GM13977 (cell line): Measurements from ENCODE around the gene F12.
A peak's percentile ranks its signal among the peaks of the same experiment; 100 is the strongest.

Experiments used
- DNase-seq: peaks from one replicate; pipeline ENCODE4 v3.0.0; 2012; ENCODE audit warnings: low spot score
- in situ Hi-C: fragments of 300-500 bp; cut with MboI; formaldehyde crosslinking; loops from one replicate; pipeline ENCODE4 v1.12.0; 2022; ENCODE audit warnings: low sequenced_read_pairs, low pct_unique_long_range_greater_than_20kb, mixed read lengths, inconsistent platforms; ENCODE audit not compliant: unreplicated experiment
- TF ChIP-seq, protein P1 (sequence below): IDR thresholded peaks from 2 replicates; pipeline ENCODE4 v1.5.1; 2012; ENCODE audit warnings: mild to moderate bottlenecking, control low read depth; ENCODE audit not compliant: insufficient read depth; ENCODE audit errors: extremely low read depth, missing control alignments

The F12 gene

GRCh38 chr5:177368869-177369644, 40.3 kb downstream of the F12 start:
- DNase-seq = peak; percentile 77
- in situ Hi-C loops = no loop called here
- TF ChIP-seq, protein P1, sequence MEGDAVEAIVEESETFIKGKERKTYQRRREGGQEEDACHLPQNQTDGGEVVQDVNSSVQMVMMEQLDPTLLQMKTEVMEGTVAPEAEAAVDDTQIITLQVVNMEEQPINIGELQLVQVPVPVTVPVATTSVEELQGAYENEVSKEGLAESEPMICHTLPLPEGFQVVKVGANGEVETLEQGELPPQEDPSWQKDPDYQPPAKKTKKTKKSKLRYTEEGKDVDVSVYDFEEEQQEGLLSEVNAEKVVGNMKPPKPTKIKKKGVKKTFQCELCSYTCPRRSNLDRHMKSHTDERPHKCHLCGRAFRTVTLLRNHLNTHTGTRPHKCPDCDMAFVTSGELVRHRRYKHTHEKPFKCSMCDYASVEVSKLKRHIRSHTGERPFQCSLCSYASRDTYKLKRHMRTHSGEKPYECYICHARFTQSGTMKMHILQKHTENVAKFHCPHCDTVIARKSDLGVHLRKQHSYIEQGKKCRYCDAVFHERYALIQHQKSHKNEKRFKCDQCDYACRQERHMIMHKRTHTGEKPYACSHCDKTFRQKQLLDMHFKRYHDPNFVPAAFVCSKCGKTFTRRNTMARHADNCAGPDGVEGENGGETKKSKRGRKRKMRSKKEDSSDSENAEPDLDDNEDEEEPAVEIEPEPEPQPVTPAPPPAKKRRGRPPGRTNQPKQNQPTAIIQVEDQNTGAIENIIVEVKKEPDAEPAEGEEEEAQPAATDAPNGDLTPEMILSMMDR = peak; percentile 74

DNA sequence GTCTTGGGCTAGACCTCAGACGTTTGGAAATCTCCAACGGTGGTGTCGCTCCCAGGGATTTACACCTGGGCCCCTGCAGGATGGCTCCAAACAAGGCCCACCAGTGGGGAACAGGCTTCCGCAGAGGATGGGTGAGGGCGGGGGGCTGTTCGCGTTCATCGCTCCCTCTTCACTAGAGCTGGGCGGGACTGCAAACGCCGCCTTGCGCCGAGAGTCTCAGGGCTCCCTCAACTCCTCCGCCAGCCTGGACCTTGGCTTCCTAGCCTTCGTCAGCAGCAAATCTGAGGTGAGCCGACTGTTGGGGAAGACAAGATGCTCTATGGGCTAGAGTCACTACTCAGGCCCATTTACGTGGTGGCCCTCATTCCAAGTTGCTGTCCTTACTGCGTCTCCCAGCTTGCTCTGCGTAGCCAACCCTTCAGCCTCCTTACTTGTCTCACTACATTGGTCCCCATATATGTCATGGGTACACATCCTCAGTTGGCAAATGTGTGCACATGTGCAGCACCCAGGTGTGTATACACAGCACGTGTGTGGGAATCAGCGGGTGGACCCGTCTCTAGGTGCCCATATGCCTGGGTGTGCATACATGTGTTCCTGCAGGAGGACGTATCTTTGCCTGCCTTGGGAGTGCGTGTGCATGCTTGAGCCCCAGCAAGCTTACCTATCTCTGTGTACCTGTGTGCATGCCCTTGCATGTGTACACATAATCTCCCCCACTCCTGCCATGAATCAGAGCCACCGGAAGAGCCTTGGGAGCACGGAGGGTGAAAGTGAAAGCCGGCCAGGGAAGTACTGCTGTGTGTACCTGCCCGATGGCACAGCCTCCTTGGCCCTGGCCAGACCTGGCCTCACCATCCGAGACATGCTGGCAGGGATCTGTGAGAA, 41.1 kb downstream of the F12 start:
- TF ChIP-seq, protein P1 = no peak
- in situ Hi-C loops = no loop called here
- no peak for DNase-seq

DNA sequence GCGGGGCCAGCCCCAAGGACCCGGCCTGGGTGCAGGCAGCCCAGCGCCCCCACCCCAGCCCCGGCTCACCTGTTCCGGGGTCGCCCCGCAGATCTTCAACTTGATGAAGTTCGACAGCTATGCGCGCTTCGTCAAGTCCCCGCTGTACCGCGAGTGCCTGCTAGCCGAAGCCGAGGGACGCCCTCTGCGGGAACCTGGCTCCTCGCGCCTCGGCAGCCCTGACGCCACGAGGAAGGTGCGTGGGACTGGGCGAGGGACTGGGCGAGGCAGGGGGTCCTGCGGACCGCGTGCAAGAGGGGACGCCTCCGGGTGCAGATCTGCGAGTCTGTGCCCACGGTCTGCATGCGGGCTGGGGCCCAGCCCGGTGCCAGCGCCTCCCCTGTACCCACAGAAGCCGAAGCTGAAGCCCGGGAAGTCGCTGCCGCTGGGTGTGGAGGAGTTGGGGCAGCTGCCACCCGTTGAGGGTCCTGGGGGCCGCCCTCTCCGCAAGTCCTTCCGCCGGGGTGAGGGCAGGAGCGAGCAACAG, 42.0 kb downstream of the F12 start:
- in situ Hi-C loops = no loop called here
- TF ChIP-seq, protein P1 = no peak
- DNase-seq = no peak

- no peak for DNase-seq
- in situ Hi-C loops = no loop called here
- TF ChIP-seq, protein P1 = no peak
Measured at GRCh38 chr5:177366528-177367322, 42.6 kb downstream of the F12 start.

GRCh38 chr5:177365845-177366527, 43.4 kb downstream of the F12 start:
- TF ChIP-seq, protein P1 = no peak
- DNase-seq = no peak
- in situ Hi-C loops = no loop called here
